Keratinocyte (primary cell): ENCODE measurements around the gene ADAMTS7.
"Not testable (repeated sequence)": the region's sequence is repeated elsewhere in the genome, so short reads cannot be mapped to it uniquely, and the experiment has no call there.

ENCODE experiments used
- CTCF ChIP-seq, 3 experiments: IDR thresholded peaks in 1 of 3; conservative IDR thresholded peaks in 1 of 3; optimal IDR thresholded peaks in 1 of 3; 2 replicates in 2 of 3; 3 replicates in 1 of 3; pipeline versions ENCODE3 to v1.5.1; 2011; ENCODE audit warnings: low read length in 3 of 3, mild to moderate bottlenecking in 3 of 3, moderate library complexity in 2 of 3, control low read depth in 1 of 3, inconsistent platforms in 1 of 3; ENCODE audit not compliant: insufficient read depth in 2 of 3; ENCODE audit errors: extremely low read depth in 1 of 3
- EZH2 ChIP-seq: IDR thresholded peaks from one replicate; pipeline ENCODE4 v1.6.1; 2012; ENCODE audit warnings: inconsistent platforms, mild to moderate bottlenecking, low read length, moderate library complexity

- not testable (repeated sequence) for TF ChIP-seq CTCF (optimal IDR thresholded peaks at IDR 0.05 in 1 of 3, IDR thresholded peaks at IDR 0.05 in 1 of 3, conservative IDR thresholded peaks at IDR 0.05 in 1 of 3; ENCODE audit: extremely low read depth in 1 of 3, insufficient read depth in 2 of 3, low read length in 3 of 3); EZH2
These were observed 39.7 kb downstream of the ADAMTS7 start for GRCh38 chr15:78771436-78772000.
